GM19397 (cell line): Measurements from ENCODE around the gene USP36.

Experiments
- ATAC-seq: cut with Tn5 transposase; IDR thresholded peaks from one replicate; pipeline ENCODE4 v1.9.1; 2021; ENCODE audit warnings: mild to moderate bottlenecking, moderate library complexity; ENCODE audit not compliant: unreplicated experiment

USP36 gene

GRCh38 chr17:78839235-78839761 lies 1.3 kb downstream of the USP36 start:
- ATAC-seq, result no peak

GRCh38 chr17:78838574-78839005 lies 2.0 kb downstream of the USP36 start:
- no peak for ATAC-seq

DNA sequence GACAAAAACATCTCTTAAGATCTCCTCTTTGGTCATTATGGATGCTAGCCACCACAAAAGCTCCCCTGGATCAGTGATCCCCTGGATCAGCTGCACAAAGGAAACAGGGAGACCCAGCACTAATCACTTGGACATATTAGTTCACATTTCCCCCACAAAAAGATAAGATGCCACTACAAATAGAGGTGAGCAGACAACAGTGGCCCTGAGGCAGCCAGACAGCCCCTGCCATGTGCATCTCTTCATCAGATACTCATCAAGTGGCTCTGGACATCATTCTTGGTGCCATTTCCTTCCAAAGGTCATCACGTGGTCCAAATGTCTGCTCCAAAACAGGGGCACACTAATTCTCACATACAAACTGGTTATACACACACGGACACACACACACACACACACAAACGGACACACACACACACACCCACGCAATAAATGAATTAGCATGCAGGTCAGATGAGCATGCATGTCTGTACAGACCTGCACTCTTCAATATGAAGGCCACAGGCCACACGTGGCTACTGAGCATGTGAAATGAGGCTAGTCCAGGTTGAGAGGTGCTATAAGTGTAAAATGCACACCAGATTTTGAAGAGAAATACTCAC lies 4.1 kb downstream of the USP36 start:
- ATAC-seq, result no peak

DNA sequence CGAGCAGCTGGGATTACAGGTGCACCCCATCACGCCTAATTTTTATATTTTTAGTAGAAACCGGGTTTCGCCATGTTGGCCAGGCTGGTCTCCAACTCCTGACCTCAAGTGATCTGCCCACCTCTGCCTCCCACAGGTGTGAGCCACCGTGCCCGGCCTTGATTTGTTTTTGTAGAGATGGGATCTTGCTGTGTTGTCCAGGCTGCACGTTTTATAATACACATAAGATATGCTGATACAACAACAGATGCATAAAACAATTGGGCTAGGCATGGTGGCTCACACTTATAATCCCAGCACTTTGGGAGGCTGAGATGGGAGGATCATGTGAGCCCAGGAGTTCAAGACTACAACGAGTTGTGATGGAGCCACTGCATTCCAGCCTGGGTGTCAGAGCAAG lies 6.0 kb downstream of the USP36 start:
- ATAC-seq, result no peak

GRCh38 chr17:78832541-78832810 lies 8.1 kb downstream of the USP36 start:
- ATAC-seq, result no peak

DNA sequence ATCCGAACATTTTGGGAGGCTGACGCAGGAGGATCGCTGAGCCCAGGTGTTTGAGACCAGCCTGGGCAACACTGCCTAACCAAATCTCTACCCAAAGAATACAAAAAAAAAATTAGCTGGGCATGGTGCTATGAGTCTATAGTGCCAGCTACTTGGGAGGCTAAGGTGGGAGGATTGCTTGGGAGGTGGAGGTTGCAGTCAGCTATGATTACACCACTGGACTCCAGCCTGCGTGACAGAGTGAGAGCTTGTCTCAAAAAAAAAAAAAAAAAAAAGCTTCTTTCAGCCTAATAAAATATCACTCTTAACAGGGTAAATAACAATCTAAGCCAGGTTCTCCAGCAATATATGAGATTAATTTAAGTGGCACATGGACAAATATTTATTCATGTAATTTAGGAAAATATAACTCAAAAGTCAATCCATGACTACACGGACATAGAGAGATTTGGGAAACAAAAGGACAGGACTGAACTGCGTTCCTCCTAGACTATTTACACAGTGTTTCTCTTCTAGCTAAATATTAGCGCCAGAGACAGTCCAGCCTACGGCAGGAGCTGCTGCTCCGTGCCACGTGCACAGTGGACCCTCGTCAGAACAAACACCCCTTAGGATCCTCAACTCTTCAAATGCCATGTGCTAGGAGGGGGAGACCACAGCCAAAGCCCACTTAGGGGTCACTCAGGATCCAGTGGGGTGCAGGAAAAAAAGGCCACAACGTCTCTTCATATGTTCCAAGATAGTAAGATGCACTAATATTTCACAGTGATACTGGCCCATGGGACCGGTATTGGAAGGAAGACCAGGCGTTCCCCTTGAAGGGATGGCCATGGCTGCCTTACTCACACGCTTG lies 8.7 kb downstream of the USP36 start:
- ATAC-seq, result no peak

DNA sequence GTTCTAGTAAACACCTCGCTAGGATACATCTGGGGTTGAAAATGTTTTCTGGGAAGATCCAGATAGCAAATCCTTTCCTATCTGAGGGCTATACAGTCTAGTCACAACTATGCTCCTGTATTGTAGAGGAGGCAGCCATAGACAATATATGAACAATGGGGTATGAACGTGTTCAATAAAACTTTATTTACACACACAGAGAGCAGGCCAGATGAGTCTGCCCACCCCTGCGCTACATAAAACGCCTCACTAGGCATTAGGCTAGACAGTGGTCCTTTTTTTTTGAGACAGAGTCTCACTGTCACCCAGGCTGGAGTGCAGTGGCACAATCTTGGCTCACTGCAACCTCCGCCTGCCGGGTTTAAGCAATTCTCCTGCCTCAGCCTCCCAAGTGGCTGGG lies 11.1 kb downstream of the USP36 start:
- no peak for ATAC-seq

- no peak for ATAC-seq
Observed at GRCh38 chr17:78828470-78829185, 12.0 kb downstream of the USP36 start.

- ATAC-seq, result no peak
Observed at GRCh38 chr17:78826836-78827509, 13.6 kb downstream of the USP36 start.

- no peak for ATAC-seq
Observed at GRCh38 chr17:78826421-78826820, 14.2 kb downstream of the USP36 start.

- ATAC-seq, result no peak
Observed at GRCh38 chr17:78825696-78826095, 14.9 kb downstream of the USP36 start.

DNA sequence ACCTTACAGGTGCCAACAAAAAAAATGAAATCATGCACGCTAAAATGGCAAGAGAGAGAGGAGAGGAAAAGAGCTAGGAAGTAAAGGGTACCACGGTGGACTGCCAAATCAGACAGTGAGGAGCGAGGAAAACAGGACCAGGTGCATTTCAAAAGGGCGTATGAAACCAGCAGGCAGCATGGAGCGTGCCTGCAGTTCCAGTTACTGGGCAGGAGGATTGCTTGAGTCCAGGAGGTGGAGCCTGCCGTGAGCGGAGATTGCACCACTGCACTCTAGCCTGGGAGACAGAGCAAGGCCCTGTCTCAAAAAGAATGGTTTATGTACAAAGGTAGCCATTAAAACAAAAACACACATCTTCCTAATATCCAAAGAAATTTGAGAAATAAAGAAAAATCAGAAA lies 16.4 kb downstream of the USP36 start:
- no peak for ATAC-seq

DNA sequence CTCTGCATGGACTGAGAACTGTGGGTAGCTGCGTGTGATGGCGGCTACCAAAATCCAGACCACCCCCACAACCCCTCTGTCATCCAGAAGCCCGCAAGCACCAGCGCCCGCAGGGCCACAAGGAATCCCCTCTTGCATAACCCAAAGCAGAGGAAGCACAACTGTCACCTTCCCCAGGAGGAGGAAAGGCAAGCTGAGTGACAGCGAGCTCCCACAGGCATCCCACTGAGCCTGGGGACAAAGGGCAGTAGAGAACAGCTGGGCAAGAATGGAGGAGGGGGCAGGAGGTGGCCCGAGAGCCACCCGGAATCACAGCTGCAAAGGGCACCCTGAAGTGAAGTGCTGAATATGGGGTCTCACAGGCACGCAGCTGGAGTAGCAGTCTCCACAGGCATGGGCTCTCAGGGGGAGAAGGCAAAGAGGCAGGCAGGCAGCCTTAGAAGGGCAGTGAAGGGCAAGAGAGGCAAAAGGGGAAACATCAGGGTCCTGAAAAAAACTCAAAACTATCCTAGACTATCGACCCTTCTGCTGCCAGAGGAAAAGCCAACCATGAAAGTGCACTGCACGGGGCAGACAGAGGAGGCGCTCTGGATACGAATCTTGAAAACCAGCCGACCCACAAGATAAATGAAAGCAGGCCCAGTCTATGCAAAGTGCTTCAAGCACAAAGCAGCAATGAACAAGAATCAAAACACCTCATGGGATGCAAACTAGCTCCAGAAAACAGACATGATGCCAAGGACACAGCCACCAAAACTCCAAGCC lies 17.1 kb downstream of the USP36 start:
- no peak for ATAC-seq

DNA sequence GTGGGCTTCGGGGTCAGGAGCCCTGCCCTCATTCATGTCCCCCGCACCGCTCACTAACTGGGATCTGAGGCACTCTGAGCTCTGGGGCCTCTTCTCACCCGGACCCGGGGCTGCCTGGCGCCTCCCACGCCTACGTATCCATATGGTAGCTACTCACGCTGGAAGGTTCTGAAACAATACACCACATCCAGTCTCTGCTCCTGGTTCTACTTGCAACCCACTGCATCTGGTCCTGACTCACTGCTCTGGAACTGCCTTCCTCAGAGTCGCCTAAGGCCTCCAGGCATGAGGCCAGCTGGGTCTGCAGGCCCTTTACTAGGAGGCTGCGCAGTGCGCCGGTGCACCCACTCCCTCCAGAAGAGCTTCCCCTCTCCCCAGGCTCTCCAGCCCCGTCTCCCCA lies 18.1 kb downstream of the USP36 start:
- no peak for ATAC-seq

- ATAC-seq, result no peak
Observed at GRCh38 chr17:78821961-78822360, 18.7 kb downstream of the USP36 start.

- ATAC-seq, result no peak
Observed at GRCh38 chr17:78820841-78821240, 19.8 kb downstream of the USP36 start.

- no peak for ATAC-seq
Observed at GRCh38 chr17:78819806-78820792, 20.5 kb downstream of the USP36 start.

GRCh38 chr17:78819402-78819801 lies 21.2 kb downstream of the USP36 start:
- ATAC-seq, result no peak

- no peak for ATAC-seq
Observed at GRCh38 chr17:78818932-78819331, 21.7 kb downstream of the USP36 start.
